Adipocyte (in vitro differentiated cells): ENCODE measurements around the gene STAC.

Source experiments
- DNase-seq: peaks from one replicate; pipeline ENCODE4 v3.0.0-alpha.2; 2015; ENCODE audit warnings: low read depth
- H3K27me3 ChIP-seq: replicated peaks from 2 replicates; pipeline ENCODE4 v1.7.0; 2013; ENCODE audit warnings: mild to moderate bottlenecking, low read length, moderate library complexity; ENCODE audit not compliant: control insufficient read depth, insufficient read depth
- H3K36me3 ChIP-seq: 2 replicates; pipeline ENCODE4 v1.7.0; 2013; ENCODE audit warnings: low read length, mild to moderate bottlenecking, moderate library complexity; ENCODE audit not compliant: control insufficient read depth, insufficient read depth, severe bottlenecking
- H3K4me1 ChIP-seq: 2 replicates; pipeline ENCODE4 v1.7.0; 2013; ENCODE audit warnings: mild to moderate bottlenecking, low read length, moderate library complexity; ENCODE audit not compliant: control insufficient read depth, insufficient read depth
- H3K4me3 ChIP-seq: 2 replicates; pipeline ENCODE4 v1.7.0; 2013; ENCODE audit warnings: mild to moderate bottlenecking, low read length, moderate library complexity
- H3K9ac ChIP-seq: 2 replicates; pipeline ENCODE4 v1.7.0; 2013; ENCODE audit warnings: mild to moderate bottlenecking, low read length, moderate library complexity
- H3K9me3 ChIP-seq: 2 replicates; pipeline ENCODE4 v1.7.0; 2013; ENCODE audit warnings: mild to moderate bottlenecking, low read length, moderate library complexity; ENCODE audit not compliant: control insufficient read depth

The STAC gene, protein sequence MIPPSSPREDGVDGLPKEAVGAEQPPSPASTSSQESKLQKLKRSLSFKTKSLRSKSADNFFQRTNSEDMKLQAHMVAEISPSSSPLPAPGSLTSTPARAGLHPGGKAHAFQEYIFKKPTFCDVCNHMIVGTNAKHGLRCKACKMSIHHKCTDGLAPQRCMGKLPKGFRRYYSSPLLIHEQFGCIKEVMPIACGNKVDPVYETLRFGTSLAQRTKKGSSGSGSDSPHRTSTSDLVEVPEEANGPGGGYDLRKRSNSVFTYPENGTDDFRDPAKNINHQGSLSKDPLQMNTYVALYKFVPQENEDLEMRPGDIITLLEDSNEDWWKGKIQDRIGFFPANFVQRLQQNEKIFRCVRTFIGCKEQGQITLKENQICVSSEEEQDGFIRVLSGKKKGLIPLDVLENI

DNA sequence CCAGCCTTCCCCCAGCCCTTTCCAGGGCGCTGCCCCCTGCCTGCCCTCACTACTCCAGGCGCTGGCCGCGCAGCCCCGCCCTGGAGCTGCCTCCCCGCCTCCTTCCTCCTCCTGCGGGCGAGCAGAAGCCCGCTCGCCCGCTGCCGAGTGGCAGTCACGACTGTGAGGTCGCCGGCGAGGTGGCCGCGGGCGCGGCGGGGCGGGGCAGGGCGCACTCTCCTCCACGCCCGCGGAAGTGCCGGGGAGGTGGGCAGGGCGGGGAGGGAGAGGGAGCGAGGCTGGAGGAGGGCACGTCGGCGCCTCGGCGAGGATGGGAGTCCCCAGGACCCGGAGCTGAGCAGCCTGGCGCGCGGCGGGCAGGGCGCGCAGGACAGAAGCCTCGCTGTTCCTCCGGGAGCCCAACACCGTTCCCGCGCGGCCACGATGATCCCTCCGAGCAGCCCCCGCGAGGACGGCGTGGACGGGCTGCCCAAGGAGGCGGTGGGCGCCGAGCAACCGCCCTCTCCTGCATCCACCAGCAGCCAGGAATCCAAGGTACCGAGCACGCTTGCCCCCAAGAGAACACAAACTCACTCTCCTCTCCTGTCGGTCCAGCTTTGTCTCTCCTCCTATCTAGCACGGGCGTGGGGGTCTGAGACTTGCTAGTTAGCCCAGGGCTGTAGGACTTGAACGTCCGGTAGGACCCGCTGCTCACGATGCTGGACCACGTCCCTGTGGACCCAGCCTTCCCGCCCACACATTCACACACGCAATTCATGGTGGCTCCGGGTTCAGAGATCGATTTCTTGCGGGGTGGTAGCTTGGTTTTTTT, at the start of gene STAC:
Gene STAC (plus strand): TSS at position 284 of the 811 bp plus-strand sequence. CDS start 140 bp downstream, at position 424.
- peaks cover 4% of the 10 kb centered on the region for H3K4me1 ChIP-seq
- no peaks in the 10 kb centered on the region for H3K9me3 ChIP-seq
- no peaks in the 10 kb centered on the region for H3K27me3 ChIP-seq
- peak within 1 kb of the TSS; percentile 88 for H3K4me3 ChIP-seq
- H3K36me3 ChIP-seq: no peaks in the 10 kb centered on the region
- peak; percentile 63 for DNase-seq
- H3K9ac ChIP-seq: peak within 1 kb of the TSS; percentile 80

DNA sequence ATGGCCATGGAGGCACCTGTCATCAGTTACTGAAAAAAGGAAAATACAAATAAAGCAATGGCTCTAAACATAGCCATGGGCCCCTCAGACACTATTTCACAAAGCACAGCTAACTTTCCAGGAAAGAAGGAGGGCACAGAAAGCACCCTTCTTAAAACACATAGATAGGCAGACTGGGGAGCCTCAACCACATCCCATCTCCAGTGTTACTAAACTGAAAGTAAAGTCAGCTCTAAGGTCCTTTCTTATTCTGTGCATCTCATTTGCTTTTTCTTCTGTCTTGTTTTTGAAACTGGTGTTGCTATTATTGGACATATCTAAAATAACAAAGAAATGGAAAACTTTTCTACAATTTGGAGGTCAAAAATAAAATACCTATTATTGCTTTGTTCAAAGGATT, 48.2 kb upstream of the STAC start:
- Histone ChIP-seq H3K9ac (no peak overlapping the region), H3K4me1 (no peaks in the 10 kb centered on the region), H3K4me3 (no peak overlapping the region), H3K36me3 (no peaks in the 10 kb centered on the region), H3K27me3 (no peaks in the 10 kb centered on the region), H3K9me3 (no peaks in the 10 kb centered on the region)
- no peak for DNase-seq

DNA sequence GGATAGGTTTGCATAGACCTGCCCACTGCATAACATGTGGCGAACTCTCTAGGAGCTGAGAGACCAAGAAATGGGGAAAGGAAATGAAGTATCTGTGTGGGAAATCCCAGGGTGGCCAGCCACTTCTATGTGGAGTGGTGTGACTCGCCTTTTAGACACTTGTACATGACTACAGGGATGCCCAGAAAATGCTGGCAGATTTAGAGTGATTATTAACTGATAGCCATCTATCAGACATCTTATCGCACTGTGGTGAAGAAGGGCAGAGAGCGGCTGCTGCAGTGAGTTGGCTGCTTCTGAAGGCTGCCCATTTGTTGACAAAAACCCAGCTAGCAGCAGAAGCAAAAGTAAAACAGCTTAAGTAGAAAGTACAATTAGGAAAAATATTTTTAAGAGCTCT, 18.1 kb upstream of the STAC start:
- Histone ChIP-seq H3K4me3 (peak overlapping the region; percentile 40), H3K27me3 (no peaks in the 10 kb centered on the region), H3K9me3 (peaks cover 3% of the 10 kb centered on the region), H3K4me1 (peaks cover 15% of the 10 kb centered on the region), H3K9ac (no peak overlapping the region), H3K36me3 (no peaks in the 10 kb centered on the region)
- DNase-seq: peak; percentile 7

DNA sequence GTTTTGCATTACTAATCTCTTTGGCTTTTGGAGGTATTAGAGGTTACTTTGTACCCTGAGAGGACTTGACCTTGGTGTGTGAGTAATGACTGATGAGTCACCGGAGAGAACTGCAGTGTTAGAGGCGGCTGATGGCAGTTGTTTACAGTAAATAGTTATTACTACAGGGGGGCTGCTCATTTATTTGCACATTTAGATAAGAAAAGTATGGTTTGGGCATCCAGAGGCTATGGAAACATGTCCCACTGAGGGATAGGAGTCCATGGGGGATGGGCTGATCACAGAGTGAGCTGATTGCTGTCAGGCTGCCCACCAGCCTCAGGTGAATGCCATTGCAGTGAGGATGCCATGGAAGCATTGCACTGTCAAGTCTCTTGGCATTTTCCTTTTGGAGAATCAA, 17.3 kb upstream of the STAC start:
- no peaks in the 10 kb centered on the region for H3K36me3 ChIP-seq

DNA sequence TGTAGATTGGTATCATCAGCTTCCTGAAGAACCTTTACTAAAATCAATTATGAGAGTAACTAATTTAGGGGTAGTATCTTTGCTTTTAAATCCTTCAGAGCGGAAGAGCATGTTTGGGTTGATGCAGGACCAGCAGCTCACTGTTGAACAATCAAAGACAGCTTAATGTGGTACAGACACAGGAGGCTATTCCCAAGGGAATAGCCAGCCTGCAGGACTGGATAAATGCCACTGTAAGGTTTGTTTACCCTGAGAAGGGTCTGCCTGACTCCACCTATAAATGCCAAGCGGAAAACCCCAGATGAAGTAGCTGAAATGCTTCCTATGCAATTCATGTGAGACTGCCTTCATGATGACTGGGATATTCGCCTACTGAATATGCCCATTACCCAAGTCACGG, 16.0 kb upstream of the STAC start:
- H3K4me1 ChIP-seq: peaks cover 15% of the 10 kb centered on the region
- H3K9ac ChIP-seq: no peak overlapping the region
- peaks cover 3% of the 10 kb centered on the region for H3K9me3 ChIP-seq
- no peaks in the 10 kb centered on the region for H3K27me3 ChIP-seq
- no peak for DNase-seq
- H3K4me3 ChIP-seq: no peak overlapping the region
- H3K36me3 ChIP-seq: no peaks in the 10 kb centered on the region

More for the DNA sequence above, 17.3 kb upstream of the STAC start:
- Histone ChIP-seq H3K9ac (no peak overlapping the region), H3K4me1 (peaks cover 15% of the 10 kb centered on the region), H3K9me3 (peaks cover 3% of the 10 kb centered on the region), H3K4me3 (peak overlapping the region; percentile 40), H3K27me3 (no peaks in the 10 kb centered on the region)
- DNase-seq: peak; percentile 48

DNA sequence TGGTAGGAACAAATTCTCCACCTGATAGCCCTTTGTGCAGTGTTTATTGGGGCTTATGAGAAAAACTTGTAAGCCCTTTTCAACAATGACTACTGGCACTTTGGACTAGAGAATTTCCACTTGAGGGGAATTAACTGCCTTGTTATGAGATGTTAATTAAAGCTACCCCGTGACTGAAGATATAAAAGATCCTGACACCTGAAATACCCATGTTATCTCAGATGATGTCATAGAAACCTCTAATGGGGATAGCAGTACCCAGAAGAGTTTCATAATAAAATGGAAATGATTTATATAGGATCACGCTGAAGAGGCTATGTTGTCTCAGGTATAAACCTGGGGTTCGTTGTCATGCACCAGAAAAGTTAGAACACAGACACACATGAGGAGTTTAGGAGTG, 14.5 kb upstream of the STAC start:
- H3K4me3 ChIP-seq: no peak overlapping the region
- no peak for DNase-seq

DNA sequence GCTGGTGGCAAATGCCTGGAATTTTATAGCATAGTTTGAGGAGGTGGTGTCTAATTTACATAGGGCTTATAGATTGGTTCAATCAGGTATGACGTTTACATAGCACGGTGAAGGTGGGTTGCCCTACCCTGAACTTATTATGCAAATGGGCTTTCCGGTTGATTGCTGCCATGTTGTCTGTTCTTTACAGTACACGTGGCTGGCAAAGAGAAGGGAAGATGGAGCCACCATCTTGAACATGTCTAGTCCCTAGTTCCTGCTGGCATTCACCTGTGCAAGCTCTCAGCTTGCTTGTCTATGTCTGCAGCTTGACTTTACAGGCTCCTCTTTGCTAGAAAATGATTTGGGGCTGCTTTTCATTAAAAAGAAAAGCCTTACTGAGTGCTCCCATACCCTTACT, 14.0 kb upstream of the STAC start:
- H3K9me3 ChIP-seq: no peaks in the 10 kb centered on the region
- H3K4me3 ChIP-seq: no peak overlapping the region
- no peak for DNase-seq
- peaks cover 15% of the 10 kb centered on the region for H3K4me1 ChIP-seq
- H3K27me3 ChIP-seq: no peaks in the 10 kb centered on the region
- H3K9ac ChIP-seq: no peak overlapping the region
- no peaks in the 10 kb centered on the region for H3K36me3 ChIP-seq

More for the DNA sequence above, 14.5 kb upstream of the STAC start:
- Histone ChIP-seq H3K9me3 (no peaks in the 10 kb centered on the region), H3K4me1 (peaks cover 15% of the 10 kb centered on the region), H3K36me3 (no peaks in the 10 kb centered on the region), H3K9ac (no peak overlapping the region), H3K27me3 (no peaks in the 10 kb centered on the region)

DNA sequence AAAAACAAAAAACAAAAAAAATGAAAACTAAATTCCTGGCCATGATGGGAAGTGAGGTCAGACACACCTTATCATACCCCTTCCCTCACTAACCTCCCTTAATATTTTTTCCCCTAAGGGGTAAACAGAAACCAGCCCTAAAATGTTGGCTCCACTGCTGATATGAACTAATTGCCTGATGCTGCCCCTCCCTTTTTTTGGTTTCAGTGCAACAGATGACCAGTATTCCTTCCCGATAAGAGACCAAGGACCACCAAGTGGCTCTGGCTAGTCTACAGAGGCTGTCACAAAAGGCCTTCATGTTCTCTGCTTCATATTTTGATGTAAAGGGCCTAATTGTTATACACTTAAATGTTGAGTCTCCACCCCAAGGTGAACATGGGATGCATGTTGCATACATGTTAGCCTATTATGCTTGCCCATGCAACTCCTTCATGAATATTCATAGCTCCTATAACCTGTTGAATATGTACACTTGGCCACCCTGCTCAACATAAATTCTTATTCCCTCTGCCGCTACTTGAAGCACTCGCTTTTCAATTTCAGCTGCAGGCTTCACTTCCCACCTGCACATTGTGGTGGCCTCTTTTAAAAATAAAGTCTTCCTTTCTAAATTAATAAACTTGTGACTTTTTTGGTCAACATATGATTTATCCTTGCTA, 12.3 kb upstream of the STAC start:
- no peak for DNase-seq
- Histone ChIP-seq H3K36me3 (no peaks in the 10 kb centered on the region), H3K9me3 (no peaks in the 10 kb centered on the region), H3K4me3 (no peak overlapping the region), H3K4me1 (peaks cover 10% of the 10 kb centered on the region), H3K9ac (no peak overlapping the region), H3K27me3 (no peaks in the 10 kb centered on the region)

DNA sequence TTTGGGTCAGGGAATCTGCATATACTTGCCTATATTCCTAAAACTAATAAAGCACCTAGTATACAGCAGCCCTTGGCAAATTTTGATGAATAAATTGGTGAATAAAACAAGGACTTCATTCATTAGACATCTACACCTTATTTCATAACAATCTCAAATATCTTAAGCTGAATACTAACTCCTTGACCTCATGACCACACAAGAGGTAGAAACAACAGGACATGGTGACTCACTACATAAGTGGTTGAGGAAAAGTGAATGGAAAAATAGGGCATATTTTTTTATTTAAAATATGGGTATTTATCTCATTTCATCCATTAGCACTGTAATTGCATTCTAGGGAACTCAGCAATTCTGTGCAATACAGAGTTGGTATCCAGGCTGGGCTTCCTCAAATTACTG, 7.8 kb upstream of the STAC start:
- no peak overlapping the region for H3K9ac ChIP-seq
- H3K27me3 ChIP-seq: no peaks in the 10 kb centered on the region
- no peaks in the 10 kb centered on the region for H3K9me3 ChIP-seq
- peaks cover 15% of the 10 kb centered on the region for H3K4me1 ChIP-seq
- H3K4me3 ChIP-seq: no peak overlapping the region
- H3K36me3 ChIP-seq: no peaks in the 10 kb centered on the region
- DNase-seq: peak; percentile 1

DNA sequence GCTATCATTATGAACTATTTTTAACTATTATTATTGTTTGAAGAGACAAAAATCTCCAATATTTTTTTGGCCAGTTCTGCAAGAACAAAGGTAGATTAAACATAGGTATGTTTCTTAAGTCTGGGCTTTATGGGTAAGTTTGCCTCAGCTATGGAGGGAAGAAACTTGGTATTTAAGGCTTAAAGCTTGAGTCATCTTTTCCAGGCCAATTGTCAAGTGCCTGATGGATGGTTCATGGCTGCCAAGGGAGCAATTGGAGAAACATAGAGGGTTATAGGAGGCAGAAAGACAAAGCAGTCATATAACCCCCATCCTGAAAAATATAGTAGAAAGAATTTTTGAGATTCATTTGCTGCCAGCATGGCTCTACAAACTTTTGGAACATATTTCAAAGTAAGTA, 7.2 kb upstream of the STAC start:
- Histone ChIP-seq H3K27me3 (no peaks in the 10 kb centered on the region), H3K9ac (no peak overlapping the region), H3K36me3 (no peaks in the 10 kb centered on the region), H3K9me3 (no peaks in the 10 kb centered on the region), H3K4me1 (peaks cover 15% of the 10 kb centered on the region), H3K4me3 (no peak overlapping the region)
- peak; percentile 21 for DNase-seq

DNA sequence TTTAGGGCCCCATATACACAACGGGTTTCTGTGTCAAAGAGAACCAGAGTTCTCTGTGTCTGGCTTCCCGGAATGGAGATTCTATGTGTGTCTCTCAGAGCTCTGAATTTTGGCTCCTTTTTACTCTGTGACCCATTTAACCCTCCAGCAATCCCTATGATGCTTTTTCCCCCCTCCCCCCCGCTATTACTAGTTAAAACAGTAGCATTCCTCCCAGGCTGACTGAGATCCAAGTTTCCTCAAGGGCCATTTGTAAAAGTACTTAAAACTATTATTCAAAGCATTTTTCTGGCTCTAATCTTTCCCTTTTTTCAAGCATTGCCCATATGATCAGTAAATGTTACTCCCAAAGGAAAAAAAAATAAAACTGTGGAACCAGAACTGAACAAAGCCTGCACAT, 6.6 kb upstream of the STAC start:
- Histone ChIP-seq H3K4me1 (peaks cover 15% of the 10 kb centered on the region), H3K27me3 (no peaks in the 10 kb centered on the region), H3K9me3 (no peaks in the 10 kb centered on the region), H3K4me3 (no peak overlapping the region), H3K9ac (no peak overlapping the region), H3K36me3 (no peaks in the 10 kb centered on the region)
- DNase-seq: no peak
